GM03348 (cell line): ENCODE results near the gene LRRC7.
A peak's percentile ranks its signal among the peaks of the same experiment; 100 is the strongest.

Experiments
- DNase-seq: peaks from one replicate; pipeline ENCODE4 v3.0.0; 2012; ENCODE audit warnings: low spot score

The LRRC7 gene

GRCh38 chr1:69976896-69977295, 409.2 kb downstream of the LRRC7 start:
- peak; percentile 24 for DNase-seq

GRCh38 chr1:69982992-69983391, 415.3 kb downstream of the LRRC7 start:
- DNase-seq, result peak; percentile 55

- DNase-seq, result no peak
These were observed 417.7 kb downstream of the LRRC7 start for GRCh38 chr1:69985376-69985775.

- no peak for DNase-seq
These were observed 418.2 kb downstream of the LRRC7 start for GRCh38 chr1:69985901-69986439.

- DNase-seq, result no peak
These were observed 420.2 kb downstream of the LRRC7 start for GRCh38 chr1:69987881-69988280.

GRCh38 chr1:69991644-69992043, 423.9 kb downstream of the LRRC7 start:
- peak; percentile 20 for DNase-seq

- DNase-seq, result no peak
These were observed 424.9 kb downstream of the LRRC7 start for GRCh38 chr1:69992594-69992993.

GRCh38 chr1:69993810-69994209, 426.1 kb downstream of the LRRC7 start:
- no peak for DNase-seq

- DNase-seq, result peak; percentile 2
These were observed 426.5 kb downstream of the LRRC7 start for GRCh38 chr1:69994241-69994640.

- DNase-seq, result no peak
These were observed 431.1 kb downstream of the LRRC7 start for GRCh38 chr1:69998847-69999246.

- peak; percentile 2 for DNase-seq
These were observed 435.6 kb downstream of the LRRC7 start for GRCh38 chr1:70003211-70003908.

GRCh38 chr1:70005386-70006034, 437.8 kb downstream of the LRRC7 start:
- DNase-seq, result no peak

GRCh38 chr1:70008660-70009059, 440.9 kb downstream of the LRRC7 start:
- DNase-seq, result no peak

- no peak for DNase-seq
These were observed 450.0 kb downstream of the LRRC7 start for GRCh38 chr1:70017770-70018169.

GRCh38 chr1:70024272-70024671, 456.6 kb downstream of the LRRC7 start:
- DNase-seq, result no peak

- no peak for DNase-seq
These were observed 457.3 kb downstream of the LRRC7 start for GRCh38 chr1:70025052-70025451.

GRCh38 chr1:70025846-70026245, 458.1 kb downstream of the LRRC7 start:
- no peak for DNase-seq

GRCh38 chr1:70033266-70033873, 465.6 kb downstream of the LRRC7 start:
- DNase-seq, result no peak

GRCh38 chr1:70033936-70034335, 466.2 kb downstream of the LRRC7 start:
- no peak for DNase-seq

- peak; percentile 26 for DNase-seq
These were observed 466.7 kb downstream of the LRRC7 start for GRCh38 chr1:70034403-70034802.

- no peak for DNase-seq
These were observed 470.3 kb downstream of the LRRC7 start for GRCh38 chr1:70038025-70038424.

- no peak for DNase-seq
These were observed 471.8 kb downstream of the LRRC7 start for GRCh38 chr1:70039485-70039884.
